Muscle of leg (tissue), 11 donors: ENCODE results near the gene TPSG1. TPM values are rescaled to one million over a fixed set of nuclear protein-coding genes. Genes with fewer than 3 reads are reported as not detected.

ENCODE experiments used
- DNase-seq: peaks from one replicate; pipeline ENCODE4 v3.0.0; 2013
- H3K27ac ChIP-seq: one replicate; pipeline ENCODE4 v1.5.1; 2013; ENCODE audit warnings: mild to moderate bottlenecking, low read length, control low read depth
- H3K27me3 ChIP-seq: one replicate; pipeline ENCODE4 v1.6.1; 2013; ENCODE audit warnings: low read length; ENCODE audit not compliant: control insufficient read depth, insufficient read depth
- H3K36me3 ChIP-seq: one replicate; pipeline ENCODE4 v1.6.1; 2013; ENCODE audit warnings: low read length; ENCODE audit not compliant: control insufficient read depth, insufficient read depth
- H3K4me1 ChIP-seq: one replicate; pipeline ENCODE4 v1.6.1; 2013; ENCODE audit warnings: low read length; ENCODE audit not compliant: control insufficient read depth, insufficient read depth
- H3K4me3 ChIP-seq: one replicate; pipeline ENCODE4 v1.5.1; 2013; ENCODE audit warnings: low read length, control low read depth
- H3K9me3 ChIP-seq: replicated peaks from 2 replicates; pipeline ENCODE4 v1.6.1; 2013; ENCODE audit warnings: low read depth, low read length; ENCODE audit not compliant: control insufficient read depth
- WGBS: methylation state at CpG from one replicate; pipeline ENCODE4 v1.1.5; 2013; ENCODE audit warnings: missing lambda C conversion rate; ENCODE audit not compliant: insufficient coverage; 5-methylcytosine and 5-hydroxymethylcytosine counted together
- polyA plus RNA-seq, 8 donors: library from polyadenylated mRNA; unstranded; fragments of 120-200 nt; gene quantifications; one replicate each; pipeline versions ENCODE4 v1.2.1 to v1.2.3, GENCODE V29; 2013; ENCODE audit warnings: inconsistent platforms in 1 of 8, low replicate concordance in 1 of 8; ENCODE audit not compliant: insufficient read length in 8 of 8, insufficient read depth in 1 of 8
- total RNA-seq: library from RNA; stranded (reverse); fragments of 120-200 nt; gene quantifications from one replicate; pipeline ENCODE4 v1.2.4, GENCODE V29; 2013

TPSG1 gene
- total and polyA plus RNA-seq, 9 donors, result 0.98 to 3.7 (median 1.7) TPM; not detected in 1

DNA sequence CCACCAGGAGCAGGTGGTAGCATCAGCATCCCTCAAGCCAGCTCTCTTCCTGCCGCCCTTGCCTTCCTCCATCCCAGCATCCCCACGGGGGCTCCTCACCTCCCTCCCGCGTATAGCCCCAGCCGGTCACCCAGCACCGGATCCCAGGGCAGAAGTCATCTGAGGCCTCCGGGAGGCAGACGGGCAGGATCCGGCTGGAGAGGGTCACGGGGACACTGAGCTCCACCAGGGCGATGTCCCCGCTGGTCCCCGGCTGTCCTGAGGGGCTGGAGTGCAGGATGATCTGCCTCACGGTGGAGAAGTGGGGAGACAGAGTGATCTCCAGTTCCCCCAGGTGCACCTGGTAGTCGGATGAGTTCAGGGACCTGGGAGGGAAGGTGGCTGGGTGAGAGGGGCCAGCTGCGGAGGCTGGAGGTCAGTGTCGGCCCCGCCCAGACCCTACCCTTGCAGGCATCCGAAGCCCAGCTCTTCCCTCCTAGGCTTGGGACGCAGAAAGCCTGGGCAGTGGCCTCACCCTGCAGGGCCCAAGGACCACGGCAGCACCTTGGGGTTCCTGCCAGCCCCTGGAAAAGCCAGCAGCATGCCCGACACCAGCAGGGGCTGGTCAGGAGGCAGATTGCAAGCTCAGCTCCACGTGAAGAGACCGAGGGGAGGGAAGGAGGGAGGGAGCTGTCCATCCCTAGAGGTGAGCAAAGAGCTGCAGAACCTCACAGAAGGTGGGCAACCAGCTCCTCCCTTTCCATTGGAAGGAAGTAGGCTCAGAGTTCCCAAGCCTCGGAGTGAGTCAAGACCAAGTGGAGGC is 2.3 kb downstream of the TPSG1 start:
- Histone ChIP-seq H3K27me3 (no peaks in the 10 kb centered on the region), H3K9me3 (no peaks in the 10 kb centered on the region), H3K27ac (no peak overlapping the region), H3K4me3 (no peak overlapping the region), H3K4me1 (peaks cover 9% of the 10 kb centered on the region), H3K36me3 (peaks cover 11% of the 10 kb centered on the region)
- WGBS, result 65% methylated on average over 23 of the region's 25 CpGs
- DNase-seq, result no peak

DNA sequence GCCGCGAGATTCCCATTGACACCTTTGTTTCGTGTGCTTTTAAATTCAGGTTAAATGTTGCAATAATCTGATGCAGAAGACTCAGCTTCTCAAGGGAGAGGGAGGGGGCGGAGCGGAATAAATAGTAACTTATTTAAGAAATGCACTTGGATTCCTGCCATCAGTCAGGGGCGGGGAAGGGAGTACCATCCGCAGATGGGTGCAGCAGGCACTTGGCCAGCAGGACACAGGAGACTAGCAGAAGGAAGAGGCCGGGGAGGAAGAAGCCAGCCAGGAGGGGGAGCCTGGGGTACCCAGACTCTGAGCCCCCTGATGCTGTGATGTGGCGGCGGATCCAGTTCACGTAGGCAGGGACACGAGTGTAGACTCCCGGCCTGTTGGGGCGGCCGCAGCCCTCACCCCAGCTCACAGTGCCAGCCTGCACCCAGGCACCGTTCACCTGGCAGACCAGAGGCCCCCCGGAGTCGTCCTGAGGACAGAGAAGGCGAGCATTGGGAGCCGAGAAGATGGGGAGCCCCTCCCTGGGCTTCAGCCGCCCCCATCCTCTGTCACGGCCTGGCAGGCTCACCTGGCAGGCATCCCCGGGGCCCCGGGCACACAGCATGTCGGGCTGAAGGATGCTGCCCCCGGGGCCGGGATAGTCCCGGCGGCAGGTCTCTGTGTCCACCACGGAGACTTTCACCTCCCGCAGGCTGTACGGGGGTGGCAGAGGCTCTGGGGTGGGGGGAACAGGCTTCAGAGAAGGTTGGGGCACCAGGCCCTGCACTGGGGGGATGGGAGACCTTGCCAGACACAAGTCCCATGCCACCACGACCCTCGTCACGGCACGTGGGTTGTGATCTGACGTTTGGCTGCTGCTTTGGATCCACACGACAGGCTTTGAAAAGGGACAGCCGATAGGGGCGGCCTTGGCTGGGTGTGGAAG is 3.2 kb downstream of the TPSG1 start:
- WGBS, result 79% methylated on average over 35 of the region's 40 CpGs
- peaks cover 16% of the 10 kb centered on the region for H3K36me3 ChIP-seq
- H3K27me3 ChIP-seq, result no peaks in the 10 kb centered on the region
- no peak overlapping the region for H3K4me3 ChIP-seq
- peaks cover 9% of the 10 kb centered on the region for H3K4me1 ChIP-seq
- no peak overlapping the region for H3K27ac ChIP-seq
- H3K9me3 ChIP-seq, result no peaks in the 10 kb centered on the region
- peak; percentile 39 for DNase-seq

DNA sequence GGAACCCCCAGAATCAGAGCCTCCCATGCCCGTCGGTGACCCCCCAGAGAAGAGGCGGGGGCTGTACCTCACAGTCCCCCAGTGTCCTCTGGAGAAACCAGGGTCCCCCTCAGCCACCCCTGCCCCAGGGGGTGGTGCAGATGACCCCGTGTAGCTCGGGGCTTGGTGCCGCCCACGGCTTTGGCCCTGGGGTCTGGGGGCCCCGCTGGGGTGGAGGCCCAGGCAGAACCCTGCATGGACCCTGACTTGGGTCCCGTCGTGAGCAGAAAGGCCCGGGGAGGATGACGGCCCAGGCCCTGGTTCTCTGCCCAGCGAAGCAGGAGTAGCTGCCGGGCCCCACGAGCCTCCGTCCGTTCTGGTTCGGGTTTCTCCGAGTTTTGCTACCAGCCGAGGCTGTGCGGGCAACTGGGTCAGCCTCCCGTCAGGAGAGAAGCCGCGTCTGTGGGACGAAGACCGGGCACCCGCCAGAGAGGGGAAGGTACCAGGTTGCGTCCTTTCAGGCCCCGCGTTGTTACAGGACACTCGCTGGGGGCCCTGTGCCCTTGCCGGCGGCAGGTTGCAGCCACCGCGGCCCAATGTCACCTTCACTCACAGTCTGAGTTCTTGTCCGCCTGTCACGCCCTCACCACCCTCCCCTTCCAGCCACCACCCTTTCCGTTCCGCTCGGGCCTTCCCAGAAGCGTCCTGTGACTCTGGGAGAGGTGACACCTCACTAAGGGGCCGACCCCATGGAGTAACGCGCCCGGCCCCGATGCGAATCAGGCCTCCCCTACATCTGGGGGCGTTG is 4.0 kb downstream of the TPSG1 start:
- no peaks in the 10 kb centered on the region for H3K27me3 ChIP-seq
- peaks cover 16% of the 10 kb centered on the region for H3K36me3 ChIP-seq
- 82% methylated on average over 38 of the region's 48 CpGs for WGBS
- H3K4me3 ChIP-seq, result no peak overlapping the region
- DNase-seq, result no peak
- no peak overlapping the region for H3K27ac ChIP-seq
- peaks cover 9% of the 10 kb centered on the region for H3K4me1 ChIP-seq
- H3K9me3 ChIP-seq, result no peaks in the 10 kb centered on the region

DNA sequence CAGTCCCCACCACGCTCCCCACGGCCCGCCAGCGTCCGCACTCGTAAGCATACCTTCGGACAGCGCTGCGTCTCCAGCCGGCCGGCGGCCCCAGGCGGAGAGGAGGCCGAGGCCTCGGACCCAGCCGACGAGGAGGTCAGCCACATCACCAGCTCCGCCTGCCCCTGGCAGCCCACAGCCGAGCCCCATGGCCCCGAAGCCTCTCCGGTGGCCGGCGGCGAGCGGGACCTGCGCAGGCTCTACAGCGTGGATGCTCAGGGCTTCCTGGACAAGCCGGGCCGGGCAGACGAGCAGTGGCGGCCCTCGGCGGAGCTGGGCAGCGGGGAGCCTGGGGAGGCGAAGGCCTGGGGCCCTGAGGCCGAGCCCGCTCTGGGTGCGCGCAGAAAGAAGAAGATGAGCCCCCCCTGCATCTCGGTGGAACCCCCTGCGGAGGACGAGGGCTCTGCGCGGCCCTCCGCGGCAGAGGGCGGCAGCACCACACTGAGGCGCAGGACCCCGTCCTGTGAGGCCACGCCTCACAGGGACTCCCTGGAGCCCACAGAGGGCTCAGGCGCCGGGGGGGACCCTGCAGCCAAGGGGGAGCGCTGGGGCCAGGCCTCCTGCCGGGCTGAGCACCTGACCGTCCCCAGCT is 4.9 kb downstream of the TPSG1 start:
- Histone ChIP-seq H3K4me3 (no peak overlapping the region), H3K9me3 (no peaks in the 10 kb centered on the region), H3K27ac (no peak overlapping the region), H3K4me1 (peaks cover 9% of the 10 kb centered on the region), H3K36me3 (peaks cover 16% of the 10 kb centered on the region), H3K27me3 (no peaks in the 10 kb centered on the region)
- no peak for DNase-seq
- 91% methylated on average over 55 of the region's 55 CpGs for WGBS

DNA sequence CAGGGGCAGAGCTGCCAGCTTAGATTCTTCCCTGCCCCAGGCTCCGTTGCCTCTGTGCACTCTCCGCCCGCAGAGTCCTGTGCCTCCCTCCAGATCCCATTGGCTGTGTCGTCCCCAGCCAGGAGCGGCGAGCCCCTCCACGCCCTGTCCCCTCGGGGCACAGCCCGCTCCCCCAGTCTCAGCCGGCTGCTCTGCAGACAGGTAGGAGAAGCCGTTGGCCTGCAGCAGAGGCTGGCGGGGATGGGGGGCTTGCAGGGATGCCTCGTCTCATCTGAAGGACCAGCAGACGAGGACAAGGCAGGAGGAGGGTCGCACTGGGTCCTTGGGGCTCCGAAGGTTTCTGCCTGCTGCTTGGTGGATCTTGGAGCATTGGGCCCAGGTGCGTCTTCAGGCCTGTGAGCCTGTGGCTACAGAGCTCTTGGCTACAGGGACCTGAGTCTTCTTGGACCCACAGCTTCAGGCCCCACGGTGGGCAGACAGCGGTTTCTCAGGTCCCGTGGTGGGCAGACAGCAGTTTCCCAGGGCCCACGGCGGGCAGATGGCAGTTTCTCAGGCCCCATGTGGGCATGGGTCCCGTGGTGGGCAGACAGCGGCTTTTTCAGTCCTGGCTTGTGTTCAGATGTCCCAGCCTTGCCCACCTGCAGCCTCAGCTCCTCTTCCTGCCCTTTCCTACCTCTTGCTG is 6.0 kb downstream of the TPSG1 start:
- Histone ChIP-seq H3K9me3 (no peaks in the 10 kb centered on the region), H3K27ac (no peak overlapping the region), H3K4me1 (peaks cover 9% of the 10 kb centered on the region), H3K4me3 (no peak overlapping the region), H3K27me3 (no peaks in the 10 kb centered on the region), H3K36me3 (peaks cover 22% of the 10 kb centered on the region)
- no peak for DNase-seq
- 84% methylated on average over 22 of the region's 24 CpGs for WGBS

DNA sequence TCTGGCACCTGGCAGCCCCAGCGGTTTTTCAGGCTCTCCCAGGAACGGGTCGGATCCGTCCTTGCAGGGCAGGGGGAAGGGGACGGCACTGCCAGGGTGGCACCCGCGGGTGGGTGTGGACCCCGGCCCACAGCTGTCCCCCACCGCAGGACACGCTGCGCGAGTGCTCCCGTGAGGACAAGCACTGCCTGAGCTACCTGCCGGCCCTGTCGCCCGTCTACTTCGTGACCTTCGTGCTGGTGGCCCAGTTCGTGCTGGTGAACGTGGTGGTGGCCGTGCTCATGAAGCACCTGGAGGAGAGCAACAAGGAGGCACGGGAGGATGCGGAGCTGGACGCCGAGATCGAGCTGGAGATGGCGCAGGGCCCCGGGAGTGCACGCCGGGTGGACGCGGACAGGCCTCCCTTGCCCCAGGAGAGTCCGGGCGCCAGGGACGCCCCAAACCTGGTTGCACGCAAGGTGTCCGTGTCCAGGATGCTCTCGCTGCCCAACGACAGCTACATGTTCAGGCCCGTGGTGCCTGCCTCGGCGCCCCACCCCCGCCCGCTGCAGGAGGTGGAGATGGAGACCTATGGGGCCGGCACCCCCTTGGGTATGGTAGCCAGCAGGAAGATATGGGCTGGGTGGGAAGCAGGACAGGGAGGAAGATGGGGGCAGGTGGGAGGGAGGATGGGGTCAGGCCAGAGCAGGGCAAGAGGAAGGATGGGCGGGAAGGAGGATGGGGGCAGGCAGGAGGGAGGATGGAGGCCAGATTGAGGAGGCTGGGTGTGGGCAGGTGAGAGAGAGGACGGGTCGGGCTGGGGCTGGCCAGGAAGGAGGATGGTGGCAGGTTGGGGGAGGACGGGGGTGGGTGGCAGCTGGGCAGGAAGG is 6.8 kb downstream of the TPSG1 start:
- H3K9me3 ChIP-seq, result no peaks in the 10 kb centered on the region
- peaks cover 26% of the 10 kb centered on the region for H3K36me3 ChIP-seq
- H3K4me1 ChIP-seq, result peaks cover 9% of the 10 kb centered on the region
- no peak for DNase-seq
- 87% methylated on average over 47 of the region's 49 CpGs for WGBS
- no peaks in the 10 kb centered on the region for H3K27me3 ChIP-seq
- no peak overlapping the region for H3K4me3 ChIP-seq
- H3K27ac ChIP-seq, result no peak overlapping the region

DNA sequence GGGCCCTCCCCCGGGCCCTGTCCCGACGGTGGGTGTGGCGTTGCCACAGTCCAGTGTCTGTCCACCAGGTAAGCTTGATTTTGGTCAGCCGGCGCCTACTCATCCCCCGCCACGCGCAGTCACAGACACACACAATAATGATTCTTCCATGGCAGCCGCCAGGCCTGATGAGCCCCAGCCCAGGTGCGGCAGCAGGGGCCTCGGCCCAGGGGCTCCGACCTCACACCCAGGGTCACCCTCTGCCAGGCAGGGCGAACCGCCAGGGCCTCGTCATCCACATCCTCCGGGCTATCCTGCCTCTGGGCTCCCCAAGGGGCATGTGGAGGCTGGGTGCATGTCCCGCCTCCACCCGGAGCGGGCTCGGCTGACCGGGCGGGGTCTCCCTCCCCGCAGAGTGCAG is 7.5 kb downstream of the TPSG1 start:
- 84% methylated on average over 24 of the region's 24 CpGs for WGBS
- Histone ChIP-seq H3K9me3 (no peaks in the 10 kb centered on the region), H3K27ac (no peak overlapping the region), H3K4me1 (peaks cover 9% of the 10 kb centered on the region), H3K36me3 (peaks cover 26% of the 10 kb centered on the region), H3K27me3 (no peaks in the 10 kb centered on the region), H3K4me3 (no peak overlapping the region)
- DNase-seq, result no peak

DNA sequence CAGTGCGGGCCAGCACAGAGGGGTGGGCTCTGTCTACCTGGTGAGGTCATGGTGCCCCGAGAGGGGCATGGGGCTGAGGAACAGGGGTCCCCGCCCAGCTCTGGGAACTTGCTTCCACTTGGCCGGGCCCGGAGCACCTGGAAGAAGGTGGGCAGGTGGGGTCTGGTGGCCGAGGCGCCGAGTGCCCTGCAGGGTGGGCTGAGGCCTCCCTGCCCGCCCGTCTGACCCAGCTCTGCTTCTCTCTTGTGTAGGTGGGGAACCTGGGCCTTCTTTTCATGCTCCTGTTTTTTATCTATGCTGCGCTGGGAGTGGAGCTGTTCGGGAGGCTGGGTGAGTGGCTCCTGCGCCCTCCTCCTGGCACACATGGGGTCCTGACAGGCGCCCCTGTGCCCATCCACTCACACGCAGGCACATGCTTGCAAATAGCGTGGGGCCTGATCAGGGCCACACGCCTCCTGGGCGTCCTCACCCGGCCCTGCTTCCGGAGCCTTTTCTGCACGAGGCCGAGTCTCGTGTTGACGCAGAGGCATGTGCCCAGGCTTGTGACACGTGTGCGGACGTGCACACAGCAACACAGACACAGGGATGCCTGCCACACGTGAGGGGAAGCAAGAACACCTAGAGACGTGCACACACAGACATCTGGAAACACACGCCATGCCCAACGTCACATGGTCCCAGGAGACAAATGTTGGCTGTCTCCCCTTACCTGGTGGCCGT is 8.2 kb downstream of the TPSG1 start:
- WGBS, result 89% methylated on average over 32 of the region's 32 CpGs
- no peak for DNase-seq
- Histone ChIP-seq H3K27me3 (no peaks in the 10 kb centered on the region), H3K27ac (no peak overlapping the region), H3K4me1 (peaks cover 9% of the 10 kb centered on the region), H3K4me3 (no peak overlapping the region), H3K36me3 (peaks cover 26% of the 10 kb centered on the region), H3K9me3 (no peaks in the 10 kb centered on the region)
